GM12891 (cell line): ENCODE measurements around the gene INAFM2.

ENCODE experiments used
- DNase-seq: peaks from one replicate; pipeline ENCODE4 v3.0.0; 2011; ENCODE audit warnings: low spot score; ENCODE audit not compliant: insufficient read length
- FAIRE-seq: peaks from 2 replicates; lab custom pipeline; 2011; peaks lifted over from hg19 to GRCh38; lab: Jason Lieb, UNC
- PAX5 ChIP-seq: IDR thresholded peaks from 2 replicates; pipeline ENCODE4 v1.6.1; 2011; ENCODE audit warnings: low read length, moderate library complexity, mild to moderate bottlenecking; ENCODE audit not compliant: insufficient read depth, severe bottlenecking
- POLR2A ChIP-seq: IDR thresholded peaks from 2 replicates; pipeline ENCODE4 v1.6.1; 2011; ENCODE audit warnings: low read depth, low read length, control low read depth
- POLR2AphosphoS5 ChIP-seq: IDR thresholded peaks from 2 replicates; pipeline ENCODE4 v1.6.1; 2011; ENCODE audit warnings: low read depth, low read length, control low read depth
- POU2F2 ChIP-seq: IDR thresholded peaks from 2 replicates; pipeline ENCODE4 v1.6.1; 2011; ENCODE audit warnings: low read depth, mild to moderate bottlenecking, control low read depth, low read length, moderate library complexity
- SPI1 ChIP-seq: IDR thresholded peaks from 2 replicates; pipeline ENCODE4 v1.6.1; 2011; ENCODE audit warnings: low read depth, low read length, control low read depth
- TAF1 ChIP-seq: IDR thresholded peaks from 2 replicates; pipeline ENCODE4 v1.6.1; 2011; ENCODE audit warnings: low read depth, low read length, control low read depth

INAFM2 gene

GRCh38 chr15:40295877-40296560 lies 27.5 kb upstream of the INAFM2 start:
- no peak for FAIRE-seq
- TF ChIP-seq TAF1: no peak
- TF ChIP-seq POU2F2: no peak
- TF ChIP-seq POLR2A: no peak
- no peak for TF ChIP-seq PAX5
- TF ChIP-seq POLR2AphosphoS5: no peak
- TF ChIP-seq SPI1: no peak
- DNase-seq: no peak

GRCh38 chr15:40296561-40297230 lies 26.8 kb upstream of the INAFM2 start:
- FAIRE-seq (no peak), DNase-seq (no peak)
- TF ChIP-seq POLR2A (no peak), TAF1 (no peak), POU2F2 (no peak), PAX5 (no peak), POLR2AphosphoS5 (no peak), SPI1 (no peak)

- FAIRE-seq: no peak
- no peak for DNase-seq
- no peak for TF ChIP-seq TAF1
- no peak for TF ChIP-seq POLR2A
- no peak for TF ChIP-seq PAX5
- no peak for TF ChIP-seq POU2F2
- no peak for TF ChIP-seq POLR2AphosphoS5
- TF ChIP-seq SPI1: no peak
These were observed 26.1 kb upstream of the INAFM2 start for GRCh38 chr15:40297356-40297755.

GRCh38 chr15:40298216-40298935 lies 25.1 kb upstream of the INAFM2 start:
- DNase-seq: no peak
- TF ChIP-seq SPI1 (no peak), POLR2AphosphoS5 (no peak), PAX5 (no peak), TAF1 (no peak), POU2F2 (no peak), POLR2A (no peak)
- no peak for FAIRE-seq

GRCh38 chr15:40300367-40300766 lies 23.1 kb upstream of the INAFM2 start:
- FAIRE-seq: no peak
- TF ChIP-seq POLR2AphosphoS5: no peak
- TF ChIP-seq POU2F2: no peak
- TF ChIP-seq TAF1: no peak
- no peak for TF ChIP-seq PAX5
- no peak for DNase-seq

- FAIRE-seq (no peak), DNase-seq (no peak)
- TF ChIP-seq SPI1: no peak
- no peak for TF ChIP-seq PAX5
- no peak for TF ChIP-seq POLR2A
- no peak for TF ChIP-seq TAF1
- TF ChIP-seq POLR2AphosphoS5: no peak
These were observed 22.7 kb upstream of the INAFM2 start for GRCh38 chr15:40300771-40301170.

- TF ChIP-seq POLR2A: no peak
- no peak for TF ChIP-seq PAX5
- no peak for TF ChIP-seq SPI1
- no peak for TF ChIP-seq POU2F2
- TF ChIP-seq TAF1: no peak
- no peak for TF ChIP-seq POLR2AphosphoS5
- FAIRE-seq (no peak), DNase-seq (no peak)
These were observed 21.9 kb upstream of the INAFM2 start for GRCh38 chr15:40301467-40302179.

GRCh38 chr15:40302288-40302886 lies 21.1 kb upstream of the INAFM2 start:
- DNase-seq (no peak), FAIRE-seq (no peak)
- no peak for TF ChIP-seq PAX5
- no peak for TF ChIP-seq POLR2A
- no peak for TF ChIP-seq POU2F2
- no peak for TF ChIP-seq SPI1
- TF ChIP-seq TAF1: no peak
- TF ChIP-seq POLR2AphosphoS5: no peak

- DNase-seq: no peak
- no peak for FAIRE-seq
- TF ChIP-seq PAX5: no peak
- no peak for TF ChIP-seq TAF1
- TF ChIP-seq SPI1: no peak
- TF ChIP-seq POLR2A: no peak
- no peak for TF ChIP-seq POU2F2
- no peak for TF ChIP-seq POLR2AphosphoS5
These were observed 20.5 kb upstream of the INAFM2 start for GRCh38 chr15:40302981-40303380.
